ENCODE results near the gene HIPK2.

Gene HIPK2

DNA sequence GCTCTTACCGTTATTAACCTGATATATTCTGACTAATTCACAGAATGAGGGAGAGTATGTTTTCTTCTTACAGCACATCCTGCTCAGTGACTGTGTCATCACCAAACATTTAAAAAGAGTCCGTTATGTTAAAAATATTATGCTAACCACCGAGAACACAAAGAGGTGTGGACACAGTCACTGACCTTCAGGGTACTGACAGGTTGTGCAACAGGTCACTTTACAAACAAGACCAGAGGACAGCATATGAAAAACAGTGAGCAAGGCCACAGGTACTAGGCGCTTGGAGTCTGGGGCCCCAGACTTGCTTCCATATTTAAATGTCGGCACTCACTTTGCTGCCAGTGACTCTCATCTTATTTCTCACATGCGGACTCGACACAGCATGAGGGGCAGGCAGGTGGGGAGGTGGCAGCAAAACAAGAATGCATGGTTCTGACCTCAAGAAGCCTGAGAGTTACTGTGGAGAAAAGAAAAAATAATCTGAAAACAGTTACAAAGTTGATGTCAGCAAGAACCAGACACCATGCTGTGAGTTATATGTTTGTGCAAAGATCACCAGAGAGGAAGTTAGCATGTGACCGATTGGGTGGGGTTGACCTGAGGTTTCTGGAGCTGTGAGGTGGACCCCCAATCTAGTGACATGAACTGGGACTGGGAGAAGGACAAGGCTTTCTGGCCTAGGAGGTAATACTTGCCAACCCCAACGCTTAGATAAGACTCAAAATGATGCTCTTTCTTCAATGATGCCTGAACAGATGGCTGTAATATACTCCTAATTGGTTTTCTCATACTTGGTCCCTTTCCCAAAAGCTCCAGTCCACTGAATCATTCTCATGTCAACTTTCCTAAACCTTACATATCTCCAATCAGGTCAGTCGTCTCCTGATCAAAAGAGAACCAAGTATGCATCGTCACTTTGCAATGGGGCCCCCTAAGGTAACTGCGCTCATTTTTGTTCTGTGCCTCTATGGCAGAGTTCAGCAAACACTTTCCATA, 102.4 kb downstream of the HIPK2 start:
- no peak overlapping the region for H3K27ac ChIP-seq

DNA sequence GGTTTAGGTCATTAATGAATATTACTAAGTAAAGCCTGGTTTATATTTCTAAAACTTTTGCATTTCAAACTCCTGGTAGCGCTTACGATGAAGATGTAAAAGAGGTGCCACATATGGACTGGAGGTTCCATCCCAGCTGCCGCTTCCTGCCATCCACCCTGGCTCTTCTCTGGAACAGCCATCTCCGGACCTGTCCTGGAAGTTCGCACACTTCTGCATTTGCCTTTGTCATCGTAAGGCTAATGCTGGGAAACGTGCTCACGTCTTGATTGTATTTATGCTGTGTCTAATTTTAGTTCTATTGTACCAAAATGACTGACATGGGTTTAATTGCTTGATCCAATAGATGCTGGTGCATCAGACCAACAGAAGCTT, 103.1 kb downstream of the HIPK2 start:
- no peaks in the 10 kb centered on the region for H3K27me3 ChIP-seq (ENCODE audit: control insufficient read depth, insufficient read depth, low read length)
- H3K79me2 ChIP-seq: no peaks in the 10 kb centered on the region
- H3K4me1 ChIP-seq: peaks cover 2% of the 10 kb centered on the region
- H2AFZ ChIP-seq: no peak overlapping the region
- H3K9me3 ChIP-seq (ENCODE audit: control insufficient read depth, low read length): no peaks in the 10 kb centered on the region
- TF ChIP-seq, protein P1, sequence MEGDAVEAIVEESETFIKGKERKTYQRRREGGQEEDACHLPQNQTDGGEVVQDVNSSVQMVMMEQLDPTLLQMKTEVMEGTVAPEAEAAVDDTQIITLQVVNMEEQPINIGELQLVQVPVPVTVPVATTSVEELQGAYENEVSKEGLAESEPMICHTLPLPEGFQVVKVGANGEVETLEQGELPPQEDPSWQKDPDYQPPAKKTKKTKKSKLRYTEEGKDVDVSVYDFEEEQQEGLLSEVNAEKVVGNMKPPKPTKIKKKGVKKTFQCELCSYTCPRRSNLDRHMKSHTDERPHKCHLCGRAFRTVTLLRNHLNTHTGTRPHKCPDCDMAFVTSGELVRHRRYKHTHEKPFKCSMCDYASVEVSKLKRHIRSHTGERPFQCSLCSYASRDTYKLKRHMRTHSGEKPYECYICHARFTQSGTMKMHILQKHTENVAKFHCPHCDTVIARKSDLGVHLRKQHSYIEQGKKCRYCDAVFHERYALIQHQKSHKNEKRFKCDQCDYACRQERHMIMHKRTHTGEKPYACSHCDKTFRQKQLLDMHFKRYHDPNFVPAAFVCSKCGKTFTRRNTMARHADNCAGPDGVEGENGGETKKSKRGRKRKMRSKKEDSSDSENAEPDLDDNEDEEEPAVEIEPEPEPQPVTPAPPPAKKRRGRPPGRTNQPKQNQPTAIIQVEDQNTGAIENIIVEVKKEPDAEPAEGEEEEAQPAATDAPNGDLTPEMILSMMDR (IDR thresholded peaks at IDR 0.05): no peak
- H3K9ac ChIP-seq: no peak overlapping the region
- H3K4me2 ChIP-seq (ENCODE audit: low read length): no peak overlapping the region
- H3K27ac ChIP-seq: no peak overlapping the region
- no peak overlapping the region for H3K4me3 ChIP-seq (ENCODE audit: low read depth, low read length)
- H3K36me3 ChIP-seq (ENCODE audit: control insufficient read depth, insufficient read depth, low read length): no peaks in the 10 kb centered on the region

More for the DNA sequence above, 102.4 kb downstream of the HIPK2 start:
- peaks cover 6% of the 10 kb centered on the region for H3K4me1 ChIP-seq
- no peak overlapping the region for H3K4me3 ChIP-seq (ENCODE audit: low read depth, low read length)
- H3K4me2 ChIP-seq (ENCODE audit: low read length): no peak overlapping the region
- no peaks in the 10 kb centered on the region for H3K36me3 ChIP-seq (ENCODE audit: control insufficient read depth, insufficient read depth, low read length)
- no peak overlapping the region for H3K9ac ChIP-seq
- H3K79me2 ChIP-seq: no peaks in the 10 kb centered on the region
- no peaks in the 10 kb centered on the region for H3K9me3 ChIP-seq (ENCODE audit: control insufficient read depth, low read length)
- H2AFZ ChIP-seq: no peak overlapping the region
- TF ChIP-seq, protein P1 (IDR thresholded peaks at IDR 0.05): no peak
- H3K27me3 ChIP-seq (ENCODE audit: control insufficient read depth, insufficient read depth, low read length): no peaks in the 10 kb centered on the region

DNA sequence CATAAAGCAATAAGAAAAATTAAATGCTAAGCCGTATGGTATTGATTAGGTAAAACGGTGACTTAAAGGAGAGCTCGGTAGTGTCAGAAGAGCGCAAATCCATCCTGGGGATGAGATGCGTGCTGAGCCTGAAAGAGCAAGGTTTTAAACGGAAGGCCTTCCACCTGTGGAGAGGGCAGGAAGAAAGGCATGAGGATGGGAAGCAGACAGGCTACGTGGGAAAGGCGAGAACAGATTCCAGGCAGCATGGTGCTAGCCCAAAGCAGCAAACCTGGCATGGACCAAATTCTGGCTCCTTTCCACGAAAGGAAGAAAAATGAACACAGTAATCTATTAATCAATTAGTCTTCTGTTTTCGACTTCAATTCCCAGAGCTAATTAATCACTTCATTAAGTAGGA, 103.5 kb downstream of the HIPK2 start:
- Histone ChIP-seq H3K4me1 (no peaks in the 10 kb centered on the region), H3K36me3 (ENCODE audit: control insufficient read depth, insufficient read depth, low read length) (no peaks in the 10 kb centered on the region), H3K9me3 (ENCODE audit: control insufficient read depth, low read length) (no peaks in the 10 kb centered on the region), H3K9ac (no peak overlapping the region), H3K79me2 (no peaks in the 10 kb centered on the region), H3K4me3 (ENCODE audit: low read depth, low read length) (no peak overlapping the region), H2AFZ (no peak overlapping the region), H3K27me3 (ENCODE audit: control insufficient read depth, insufficient read depth, low read length) (no peaks in the 10 kb centered on the region), H3K27ac (no peak overlapping the region), H3K4me2 (ENCODE audit: low read length) (no peak overlapping the region)
- TF ChIP-seq, protein P1 (IDR thresholded peaks at IDR 0.05): no peak

DNA sequence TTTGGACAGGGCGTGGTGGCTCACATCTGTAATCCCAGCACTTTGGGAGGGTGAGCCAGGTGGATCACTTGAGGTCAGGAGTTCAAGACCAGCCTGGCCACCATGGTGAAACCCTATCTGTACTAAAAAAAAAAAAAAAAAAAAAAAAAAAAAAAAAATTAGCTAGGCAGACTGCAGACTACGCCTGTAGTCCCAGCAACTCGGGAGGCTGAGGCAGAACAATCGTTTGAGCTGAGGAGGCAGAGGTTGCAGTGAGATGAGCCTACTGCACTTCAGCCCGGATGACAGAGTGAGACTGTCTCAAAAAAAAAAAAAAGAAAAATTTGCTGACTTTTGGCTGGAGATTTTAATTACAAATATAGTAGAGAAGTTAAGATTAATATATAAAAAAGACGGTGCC, 104.0 kb downstream of the HIPK2 start:
- TF ChIP-seq, protein P1 (IDR thresholded peaks at IDR 0.05): no peak
- no peak overlapping the region for H3K27ac ChIP-seq
- no peaks in the 10 kb centered on the region for H3K4me1 ChIP-seq

More for the DNA sequence above, 104.0 kb downstream of the HIPK2 start:
- H3K9me3 ChIP-seq (ENCODE audit: control insufficient read depth, low read length): no peaks in the 10 kb centered on the region
- no peaks in the 10 kb centered on the region for H3K36me3 ChIP-seq (ENCODE audit: control insufficient read depth, insufficient read depth, low read length)
- H3K27me3 ChIP-seq (ENCODE audit: control insufficient read depth, insufficient read depth, low read length): no peaks in the 10 kb centered on the region
- H3K79me2 ChIP-seq: peaks cover 2% of the 10 kb centered on the region
- no peak overlapping the region for H2AFZ ChIP-seq
- H3K4me3 ChIP-seq (ENCODE audit: low read depth, low read length): no peak overlapping the region
- no peak overlapping the region for H3K9ac ChIP-seq
- no peak overlapping the region for H3K4me2 ChIP-seq (ENCODE audit: low read length)
